HEK293 (cell line): ENCODE data around the gene ATOH7.

Experiments used
- BCL11B ChIP-seq: fragments of 450-650 bp; formaldehyde crosslinking; IDR thresholded peaks from 2 replicates; pipeline ENCODE4 v1.5.1; 2016; ENCODE audit warnings: low read depth, missing biosample characterization, missing genetic modification characterization
- EGR2 ChIP-seq: fragments of 450-650 bp; formaldehyde crosslinking; IDR thresholded peaks from 2 replicates; pipeline ENCODE4 v1.5.1; 2016; ENCODE audit warnings: low read depth, missing biosample characterization, missing genetic modification characterization
- GLI2 ChIP-seq: fragments of 450-650 bp; formaldehyde crosslinking; IDR thresholded peaks from 2 replicates; pipeline ENCODE4; 2017; ENCODE audit warnings: missing biosample characterization, missing genetic modification characterization, low read depth, borderline replicate concordance
- GLI4 ChIP-seq: fragments of 450-650 bp; formaldehyde crosslinking; IDR thresholded peaks from 2 replicates; pipeline ENCODE4 v1.5.1; 2016; ENCODE audit warnings: missing biosample characterization, missing genetic modification characterization
- GLIS1 ChIP-seq: fragments of 450-650 bp; formaldehyde crosslinking; IDR thresholded peaks from 2 replicates; pipeline ENCODE4 v1.5.1; 2016; ENCODE audit warnings: missing biosample characterization, missing genetic modification characterization
- KLF16 ChIP-seq: fragments of 450-650 bp; formaldehyde crosslinking; IDR thresholded peaks from 2 replicates; pipeline ENCODE4 v1.5.1; 2017; ENCODE audit warnings: missing biosample characterization, missing genetic modification characterization
- OSR2 ChIP-seq: fragments of 450-650 bp; formaldehyde crosslinking; IDR thresholded peaks from 2 replicates; pipeline ENCODE4 v1.5.1; 2016; ENCODE audit warnings: missing biosample characterization, missing genetic modification characterization
- RBAK ChIP-seq: fragments of 450-650 bp; formaldehyde crosslinking; IDR thresholded peaks from 2 replicates; pipeline ENCODE4 v1.5.1; 2016; ENCODE audit warnings: missing biosample characterization, missing genetic modification characterization
- TRIM28 ChIP-seq: IDR thresholded peaks from 2 replicates; pipeline ENCODE4 v1.6.1; 2011; ENCODE audit warnings: low read length, control low read depth, borderline replicate concordance
- WT1 ChIP-seq: fragments of 450-650 bp; formaldehyde crosslinking; IDR thresholded peaks from 2 replicates; pipeline ENCODE4 v1.5.1; 2016; ENCODE audit warnings: missing biosample characterization, missing genetic modification characterization
- ZBTB10 ChIP-seq: fragments of 450-650 bp; formaldehyde crosslinking; IDR thresholded peaks from 2 replicates; pipeline ENCODE4 v1.5.1; 2016; ENCODE audit warnings: missing biosample characterization, missing genetic modification characterization
- ZBTB17 ChIP-seq: fragments of 450-650 bp; formaldehyde crosslinking; IDR thresholded peaks from 2 replicates; pipeline ENCODE4 v1.5.1; 2016; ENCODE audit warnings: missing biosample characterization, missing genetic modification characterization
- ZBTB49 ChIP-seq: fragments of 450-650 bp; formaldehyde crosslinking; IDR thresholded peaks from 2 replicates; pipeline ENCODE4 v1.5.1; 2016; ENCODE audit warnings: missing biosample characterization, missing genetic modification characterization, low read depth
- ZNF18 ChIP-seq: fragments of 450-650 bp; formaldehyde crosslinking; IDR thresholded peaks from 2 replicates; pipeline ENCODE4 v1.5.1; 2016; ENCODE audit warnings: missing biosample characterization, missing genetic modification characterization
- ZNF324 ChIP-seq: fragments of 450-650 bp; formaldehyde crosslinking; IDR thresholded peaks from 2 replicates; pipeline ENCODE4 v1.5.1; 2016; ENCODE audit warnings: missing biosample characterization, missing genetic modification characterization
- ZNF341 ChIP-seq: fragments of 450-650 bp; formaldehyde crosslinking; IDR thresholded peaks from 2 replicates; pipeline ENCODE4; 2016; ENCODE audit warnings: low read depth, missing biosample characterization, missing genetic modification characterization
- ZNF350 ChIP-seq: fragments of 450-650 bp; formaldehyde crosslinking; IDR thresholded peaks from 2 replicates; pipeline ENCODE4 v1.5.0; 2017; ENCODE audit warnings: missing biosample characterization, mild to moderate bottlenecking, missing genetic modification characterization
- ZNF530 ChIP-seq: fragments of 450-650 bp; formaldehyde crosslinking; IDR thresholded peaks from 2 replicates; pipeline ENCODE4 v1.5.1; 2016; ENCODE audit warnings: low read depth, missing biosample characterization, missing genetic modification characterization
- ZNF548 ChIP-seq: fragments of 450-650 bp; formaldehyde crosslinking; IDR thresholded peaks from 2 replicates; pipeline ENCODE4 v1.5.1; 2016; ENCODE audit warnings: missing biosample characterization, missing genetic modification characterization
- ZNF600 ChIP-seq: fragments of 450-650 bp; formaldehyde crosslinking; IDR thresholded peaks from 2 replicates; pipeline ENCODE4 v1.5.1; 2016; ENCODE audit warnings: missing biosample characterization, missing genetic modification characterization
- ZNF624 ChIP-seq: fragments of 450-650 bp; formaldehyde crosslinking; IDR thresholded peaks from 2 replicates; pipeline ENCODE4 v1.5.1; 2017; ENCODE audit warnings: missing biosample characterization, missing genetic modification characterization
- ZNF629 ChIP-seq: fragments of 450-650 bp; formaldehyde crosslinking; IDR thresholded peaks from 2 replicates; pipeline ENCODE4 v1.5.1; 2017; ENCODE audit warnings: missing biosample characterization, missing genetic modification characterization
- ZNF777 ChIP-seq: fragments of 450-650 bp; formaldehyde crosslinking; IDR thresholded peaks from 2 replicates; pipeline ENCODE4 v1.5.1; 2017; ENCODE audit warnings: missing biosample characterization, missing genetic modification characterization, borderline replicate concordance
- ZXDB ChIP-seq: fragments of 450-650 bp; formaldehyde crosslinking; IDR thresholded peaks from 2 replicates; pipeline ENCODE4 v1.5.1; 2016; ENCODE audit warnings: missing biosample characterization, missing genetic modification characterization
- TF ChIP-seq, protein P1 (sequence below): fragments of 450-650 bp; formaldehyde crosslinking; IDR thresholded peaks from 2 replicates; pipeline ENCODE4 v1.5.1; 2016; ENCODE audit warnings: missing biosample characterization, missing genetic modification characterization, borderline replicate concordance

The ATOH7 gene

GRCh38 chr10:68231106-68231816 lies 652 bp downstream of the ATOH7 start (continued):
- no peak for TF ChIP-seq ZBTB49 (tag by site-specific recombination)
- peak; percentile 55; the same call in 1 of the 2 replicates for TF ChIP-seq KLF16
- TF ChIP-seq ZNF777 (tag by site-specific recombination): no peak; the same call in 1 of the 2 replicates
- TF ChIP-seq ZNF530 (tag by site-specific recombination): no peak
- TF ChIP-seq, protein P1, sequence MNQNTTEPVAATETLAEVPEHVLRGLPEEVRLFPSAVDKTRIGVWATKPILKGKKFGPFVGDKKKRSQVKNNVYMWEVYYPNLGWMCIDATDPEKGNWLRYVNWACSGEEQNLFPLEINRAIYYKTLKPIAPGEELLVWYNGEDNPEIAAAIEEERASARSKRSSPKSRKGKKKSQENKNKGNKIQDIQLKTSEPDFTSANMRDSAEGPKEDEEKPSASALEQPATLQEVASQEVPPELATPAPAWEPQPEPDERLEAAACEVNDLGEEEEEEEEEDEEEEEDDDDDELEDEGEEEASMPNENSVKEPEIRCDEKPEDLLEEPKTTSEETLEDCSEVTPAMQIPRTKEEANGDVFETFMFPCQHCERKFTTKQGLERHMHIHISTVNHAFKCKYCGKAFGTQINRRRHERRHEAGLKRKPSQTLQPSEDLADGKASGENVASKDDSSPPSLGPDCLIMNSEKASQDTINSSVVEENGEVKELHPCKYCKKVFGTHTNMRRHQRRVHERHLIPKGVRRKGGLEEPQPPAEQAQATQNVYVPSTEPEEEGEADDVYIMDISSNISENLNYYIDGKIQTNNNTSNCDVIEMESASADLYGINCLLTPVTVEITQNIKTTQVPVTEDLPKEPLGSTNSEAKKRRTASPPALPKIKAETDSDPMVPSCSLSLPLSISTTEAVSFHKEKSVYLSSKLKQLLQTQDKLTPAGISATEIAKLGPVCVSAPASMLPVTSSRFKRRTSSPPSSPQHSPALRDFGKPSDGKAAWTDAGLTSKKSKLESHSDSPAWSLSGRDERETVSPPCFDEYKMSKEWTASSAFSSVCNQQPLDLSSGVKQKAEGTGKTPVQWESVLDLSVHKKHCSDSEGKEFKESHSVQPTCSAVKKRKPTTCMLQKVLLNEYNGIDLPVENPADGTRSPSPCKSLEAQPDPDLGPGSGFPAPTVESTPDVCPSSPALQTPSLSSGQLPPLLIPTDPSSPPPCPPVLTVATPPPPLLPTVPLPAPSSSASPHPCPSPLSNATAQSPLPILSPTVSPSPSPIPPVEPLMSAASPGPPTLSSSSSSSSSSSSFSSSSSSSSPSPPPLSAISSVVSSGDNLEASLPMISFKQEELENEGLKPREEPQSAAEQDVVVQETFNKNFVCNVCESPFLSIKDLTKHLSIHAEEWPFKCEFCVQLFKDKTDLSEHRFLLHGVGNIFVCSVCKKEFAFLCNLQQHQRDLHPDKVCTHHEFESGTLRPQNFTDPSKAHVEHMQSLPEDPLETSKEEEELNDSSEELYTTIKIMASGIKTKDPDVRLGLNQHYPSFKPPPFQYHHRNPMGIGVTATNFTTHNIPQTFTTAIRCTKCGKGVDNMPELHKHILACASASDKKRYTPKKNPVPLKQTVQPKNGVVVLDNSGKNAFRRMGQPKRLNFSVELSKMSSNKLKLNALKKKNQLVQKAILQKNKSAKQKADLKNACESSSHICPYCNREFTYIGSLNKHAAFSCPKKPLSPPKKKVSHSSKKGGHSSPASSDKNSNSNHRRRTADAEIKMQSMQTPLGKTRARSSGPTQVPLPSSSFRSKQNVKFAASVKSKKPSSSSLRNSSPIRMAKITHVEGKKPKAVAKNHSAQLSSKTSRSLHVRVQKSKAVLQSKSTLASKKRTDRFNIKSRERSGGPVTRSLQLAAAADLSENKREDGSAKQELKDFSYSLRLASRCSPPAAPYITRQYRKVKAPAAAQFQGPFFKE (tag by site-specific recombination): no peak
- no peak for TF ChIP-seq GLI4 (tag by site-specific recombination)
- no peak for TF ChIP-seq RBAK (tag by site-specific recombination)
- TF ChIP-seq WT1: no peak
- TF ChIP-seq ZNF350: no peak
- no peak for TF ChIP-seq GLI2 (tag by site-specific recombination)
- no peak; the same call in 1 of the 2 replicates for TF ChIP-seq OSR2 (tag by site-specific recombination)
- TF ChIP-seq GLIS1 (tag by site-specific recombination): peak; percentile 84
- no peak; the same call in 1 of the 2 replicates for TF ChIP-seq ZNF324 (tag by site-specific recombination)
- TF ChIP-seq ZBTB17: peak; percentile 96
- TF ChIP-seq ZNF341: no peak
- TF ChIP-seq ZBTB10: peak; percentile 47; the same call in 1 of the 2 replicates
- TF ChIP-seq ZNF624 (tag by site-specific recombination): no peak
- TF ChIP-seq ZXDB (tag by site-specific recombination): peak; percentile 94
- no peak for TF ChIP-seq ZNF18 (tag by site-specific recombination)
- no peak for TF ChIP-seq ZNF548 (tag by site-specific recombination)
- no peak for TF ChIP-seq EGR2 (tag by site-specific recombination)
- peak; percentile 75; the same call in 1 of the 2 replicates for TF ChIP-seq ZNF600 (tag by site-specific recombination)
- no peak for TF ChIP-seq BCL11B (tag by site-specific recombination)
- peak; percentile 35; the same call in 1 of the 2 replicates for TF ChIP-seq ZNF629 (tag by site-specific recombination)
- peak; percentile 70; the same call in 1 of the 2 replicates for TF ChIP-seq TRIM28
